Inflammatory macrophage treated with lipopolysaccharide for 1 hour (primary cell): ENCODE results near the gene AP4B1.

Experiments used
- DNase-seq, 2 donors: peaks; one replicate each; pipeline ENCODE4 v3.0.0-alpha.2; 2020 to 2022

Gene AP4B1

DNA sequence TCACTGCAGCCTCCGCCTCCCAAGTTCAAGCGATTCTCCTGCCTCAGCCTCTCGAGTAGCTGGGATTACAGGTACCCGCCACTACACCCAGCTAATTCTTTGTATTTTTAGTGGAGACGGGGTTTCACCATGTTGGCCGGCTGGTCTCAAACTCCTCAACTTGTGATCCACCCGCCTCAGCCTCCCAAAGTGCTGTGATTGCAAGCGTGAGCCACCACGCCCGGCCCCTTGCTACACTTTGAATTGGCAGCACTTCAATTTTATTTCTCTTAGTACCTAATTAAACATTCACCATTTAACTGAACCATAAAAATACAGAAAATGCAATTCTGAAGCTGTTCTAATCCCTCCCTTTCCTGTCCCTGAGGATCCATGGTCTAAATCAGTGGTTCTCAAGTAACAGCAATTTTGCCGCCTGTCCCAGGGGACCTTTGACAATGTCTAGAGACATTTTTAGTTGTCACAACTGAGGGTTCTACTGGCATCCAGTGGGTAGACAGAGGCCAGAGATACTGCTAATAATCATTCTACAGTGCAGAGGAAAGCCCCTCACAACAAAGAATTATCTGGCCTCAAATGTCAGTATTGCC is 12.9 kb downstream of the AP4B1 start:
- DNase-seq: no peak

DNA sequence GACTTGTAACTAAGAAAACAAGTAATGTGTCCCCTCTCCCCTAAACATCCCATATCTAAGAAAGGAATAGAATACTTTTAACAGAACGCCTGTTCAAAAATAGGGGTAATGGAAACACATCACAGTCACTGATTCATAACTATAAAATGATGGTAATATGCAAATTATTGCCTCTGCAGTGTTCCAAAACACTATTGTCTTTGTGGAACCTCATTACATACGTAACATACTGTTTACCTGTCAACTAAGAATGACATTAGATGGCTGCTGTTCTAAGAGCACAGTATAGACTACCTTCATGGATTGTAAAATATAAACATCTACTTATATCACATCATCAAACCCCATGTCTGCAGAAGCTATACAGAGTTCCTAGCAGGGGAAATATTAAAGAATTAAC is 13.8 kb downstream of the AP4B1 start:
- DNase-seq: no peak

DNA sequence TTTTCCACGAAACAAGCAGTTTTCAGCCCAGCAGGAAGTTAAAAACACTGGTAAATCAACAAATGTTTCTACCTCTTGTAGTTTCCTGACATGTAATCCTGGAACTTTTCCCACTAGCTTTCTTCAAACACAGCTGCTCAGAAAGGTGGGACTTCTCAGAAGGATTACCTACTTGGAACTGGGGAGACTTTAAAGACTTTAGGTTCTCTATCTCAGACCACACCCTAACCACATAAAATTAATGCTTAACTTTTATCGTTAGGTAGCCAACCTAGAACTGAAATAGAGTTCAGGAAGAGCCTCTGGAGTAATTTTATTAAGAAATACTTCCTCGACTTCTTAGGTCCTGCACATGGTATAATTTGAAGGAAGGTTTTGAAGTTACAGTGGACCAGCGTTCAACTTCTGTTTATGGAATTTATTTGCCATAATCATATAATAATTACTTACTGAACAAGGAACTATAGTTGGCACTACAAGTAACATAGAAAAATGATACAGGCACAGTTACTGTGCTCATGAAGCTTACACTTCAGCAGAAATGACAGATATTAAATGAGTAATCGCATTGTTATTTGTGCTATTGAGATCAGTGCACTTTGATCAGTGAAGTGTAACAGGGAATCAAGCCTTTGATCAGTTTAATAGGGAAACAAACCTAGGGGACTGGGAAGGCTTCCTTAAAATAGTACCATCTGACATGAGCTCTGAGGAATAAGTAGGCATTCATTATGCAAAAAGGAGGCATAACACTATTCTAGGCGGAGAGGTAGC is 17.0 kb downstream of the AP4B1 start, which contains the start of gene BCL2L15:
Gene BCL2L15, minus strand, starts transcription at position 180 of the 774 bp plus-strand sequence. CDS start 206 bp downstream, outside the sequence.
- DNase-seq: no peak

DNA sequence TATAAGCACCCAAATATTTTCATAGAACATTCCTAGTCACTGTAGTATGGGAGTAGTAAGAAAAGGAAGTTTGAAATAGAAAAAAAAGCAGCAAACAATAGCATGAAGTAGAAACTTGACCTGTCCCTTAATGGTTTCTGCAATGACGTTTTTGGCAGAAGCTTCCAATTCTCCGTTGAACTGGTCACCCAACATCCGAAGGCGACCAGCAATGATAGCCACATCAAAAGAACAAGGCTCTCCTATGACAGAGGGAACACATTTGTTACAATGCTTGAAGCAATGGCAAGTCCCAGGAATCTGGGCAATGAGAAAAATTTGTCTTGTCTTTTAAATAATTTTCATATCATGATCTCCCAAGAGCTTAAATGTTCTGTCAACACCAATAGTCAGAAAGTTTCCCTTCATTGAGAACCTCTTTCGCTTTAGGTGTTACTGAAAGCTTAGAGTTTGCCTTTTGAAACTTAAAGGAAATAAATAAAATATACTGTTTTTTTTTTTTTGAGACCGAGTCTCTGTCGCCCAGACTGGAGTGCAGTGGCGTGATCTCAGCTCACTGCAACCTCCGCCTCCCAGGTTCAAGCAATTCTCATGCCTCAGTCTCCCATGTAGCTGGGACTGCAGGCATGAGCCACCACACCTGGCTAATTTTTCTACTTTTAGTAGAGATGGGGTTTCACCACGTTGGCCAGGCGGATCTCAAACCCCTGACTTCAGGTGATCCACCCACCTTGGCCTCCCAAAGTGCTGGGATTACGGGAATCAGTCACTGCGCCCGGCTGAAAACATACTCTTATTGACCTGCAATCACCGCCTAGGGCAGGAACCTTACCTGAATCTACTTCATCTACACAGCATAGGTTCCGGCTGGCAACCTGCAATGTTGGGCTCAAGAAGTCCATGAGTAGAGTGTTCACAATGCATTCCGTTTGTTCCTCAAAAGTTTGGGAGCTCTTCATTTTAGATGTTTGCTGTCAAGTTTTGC is 17.9 kb downstream of the AP4B1 start:
- no peak for DNase-seq

DNA sequence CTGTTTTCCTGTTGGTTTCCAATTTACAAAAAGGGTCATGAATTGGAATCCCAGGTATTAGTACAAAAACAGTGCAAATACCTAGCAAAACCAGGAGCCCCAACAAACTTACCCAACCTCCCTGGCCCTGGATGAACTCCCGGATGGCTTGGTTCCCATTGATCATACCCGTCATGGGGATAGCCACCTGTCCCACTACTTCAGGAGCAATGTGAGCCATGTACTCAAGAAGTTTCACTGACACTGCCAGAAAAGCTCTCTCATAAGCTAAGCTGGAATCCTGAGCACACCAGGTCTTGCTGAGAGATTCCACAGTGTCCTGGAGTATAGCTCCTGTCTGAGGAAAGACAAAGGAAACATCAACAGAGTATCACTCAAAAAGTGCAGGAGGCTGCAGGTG is 22.9 kb downstream of the AP4B1 start:
- DNase-seq: no peak

DNA sequence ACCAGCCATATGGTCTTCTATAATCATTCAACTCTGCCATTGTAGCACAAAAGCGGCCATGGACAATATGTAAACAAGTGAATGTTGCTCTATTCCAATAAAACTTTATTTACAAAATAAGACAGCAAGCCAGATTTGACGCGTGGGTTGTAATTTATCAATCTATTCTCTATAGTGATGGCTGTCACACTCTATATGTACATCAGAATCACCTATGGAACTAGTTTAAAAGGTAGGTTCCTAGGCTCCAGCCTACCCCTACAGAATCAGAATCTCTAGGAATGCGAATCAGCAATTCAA is 24.9 kb downstream of the AP4B1 start:
- DNase-seq: no peak

DNA sequence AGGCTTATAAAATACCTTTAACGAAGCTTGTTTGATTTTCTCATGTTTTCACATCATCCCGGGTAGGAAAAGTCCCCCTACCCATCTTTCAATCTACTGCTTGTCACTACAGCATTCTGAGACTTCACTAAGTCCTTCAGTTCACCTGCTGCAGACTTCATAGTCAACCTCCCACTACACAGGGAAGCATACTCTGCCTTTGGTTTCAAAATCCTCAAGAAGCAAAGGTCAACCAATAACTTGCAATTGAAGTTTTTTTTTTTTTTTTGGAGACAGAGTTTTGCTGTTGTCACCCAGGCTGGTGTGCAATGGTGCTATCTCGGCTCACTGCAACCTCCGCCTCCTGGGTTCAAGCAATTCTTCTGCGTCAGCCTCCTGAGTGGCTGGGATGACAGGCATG is 28.4 kb downstream of the AP4B1 start:
- DNase-seq: no peak

DNA sequence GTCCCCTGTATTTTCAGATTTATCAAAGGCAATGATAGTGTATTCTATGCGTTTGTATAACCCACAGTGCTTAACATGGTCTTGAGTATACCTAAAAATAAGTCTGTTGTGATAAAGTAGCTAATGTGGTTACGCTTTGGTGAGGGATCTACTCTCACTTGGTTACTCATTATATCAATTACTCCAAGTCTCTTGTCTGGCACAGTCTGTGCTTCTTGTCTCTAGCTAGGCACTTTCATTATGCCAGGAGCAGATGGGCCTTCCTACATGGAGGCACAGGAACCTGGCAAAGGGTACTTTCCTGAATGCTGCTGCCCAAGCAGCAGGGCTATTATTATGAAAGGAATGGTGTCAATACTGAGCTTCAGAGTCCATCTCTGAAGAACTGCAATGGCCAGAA is 28.9 kb downstream of the AP4B1 start:
- no peak for DNase-seq

DNA sequence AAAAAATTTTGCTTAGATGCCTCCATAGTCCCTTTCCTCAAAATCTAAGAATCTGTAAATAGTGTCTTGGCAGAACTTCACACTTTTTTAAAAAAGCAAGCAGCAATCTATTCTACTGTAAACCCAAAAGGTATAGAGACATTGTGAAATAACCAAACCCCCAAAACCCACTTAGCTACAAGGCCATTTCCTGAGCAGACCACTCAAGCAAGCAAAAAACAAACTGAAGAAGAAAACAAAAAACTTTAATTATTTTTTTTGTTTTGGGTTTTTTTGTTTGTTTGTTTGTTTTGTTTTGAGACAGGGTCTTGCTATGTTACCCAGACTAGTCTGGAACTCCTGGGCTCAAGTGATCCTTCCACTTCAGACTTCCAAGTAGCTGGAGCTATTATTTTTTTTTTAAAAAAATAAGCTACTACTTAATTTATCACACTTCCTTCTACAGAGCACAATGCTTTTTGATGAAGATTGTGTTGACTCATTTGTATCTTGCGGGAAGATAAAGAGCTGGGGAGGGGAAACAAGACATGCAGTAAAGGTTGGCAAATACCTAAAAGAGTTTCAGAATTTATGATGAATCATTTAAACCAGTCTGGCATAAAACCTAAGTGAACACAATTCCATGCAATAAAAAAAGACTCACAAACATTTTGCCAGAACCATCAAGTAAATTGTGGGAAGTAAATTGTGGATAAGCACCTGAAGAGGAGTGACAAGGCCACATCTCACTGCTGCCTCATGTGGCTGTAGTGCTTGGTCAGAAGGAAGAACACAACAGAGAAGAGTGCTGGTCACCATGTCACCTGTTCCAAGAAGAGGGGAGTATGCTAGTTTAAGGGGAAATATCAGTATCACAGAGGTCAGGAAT is 30.4 kb downstream of the AP4B1 start:
- peak in 1 of 2 donors; percentile 37 for DNase-seq

DNA sequence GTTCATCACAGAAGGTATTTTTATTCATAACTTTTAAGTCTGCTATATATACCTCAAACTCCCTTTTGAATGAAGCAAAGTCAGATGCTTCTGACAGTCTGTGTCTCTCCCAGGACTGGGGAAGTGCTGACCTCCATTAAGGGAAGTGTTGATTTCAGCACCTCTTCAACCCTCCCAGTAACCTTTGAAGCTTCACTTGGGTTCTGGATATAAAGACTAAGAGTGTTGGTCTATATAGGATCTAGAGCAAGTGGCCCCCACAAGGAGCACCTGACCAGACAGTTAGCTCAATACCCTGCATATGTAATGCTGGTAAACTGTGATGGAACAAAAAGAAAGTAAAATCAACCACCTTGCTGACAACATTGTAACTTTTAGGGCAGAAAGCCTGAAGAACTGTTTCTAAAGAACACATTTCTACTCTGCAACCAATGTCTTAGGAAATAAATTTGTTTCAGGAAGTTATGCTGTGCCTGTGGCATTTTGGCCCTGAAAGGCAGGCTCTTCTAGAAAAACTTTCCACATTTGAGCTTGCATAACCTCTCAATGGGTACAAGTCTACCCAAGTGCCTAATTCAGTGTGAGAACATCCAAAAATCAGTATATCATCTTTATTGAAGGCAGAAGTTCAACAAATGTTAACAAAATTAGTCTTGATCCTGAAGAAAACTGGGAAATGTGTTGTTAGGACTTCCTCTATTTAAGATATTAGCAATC is 32.2 kb downstream of the AP4B1 start:
- peak; percentile 72 to 80 for DNase-seq

DNA sequence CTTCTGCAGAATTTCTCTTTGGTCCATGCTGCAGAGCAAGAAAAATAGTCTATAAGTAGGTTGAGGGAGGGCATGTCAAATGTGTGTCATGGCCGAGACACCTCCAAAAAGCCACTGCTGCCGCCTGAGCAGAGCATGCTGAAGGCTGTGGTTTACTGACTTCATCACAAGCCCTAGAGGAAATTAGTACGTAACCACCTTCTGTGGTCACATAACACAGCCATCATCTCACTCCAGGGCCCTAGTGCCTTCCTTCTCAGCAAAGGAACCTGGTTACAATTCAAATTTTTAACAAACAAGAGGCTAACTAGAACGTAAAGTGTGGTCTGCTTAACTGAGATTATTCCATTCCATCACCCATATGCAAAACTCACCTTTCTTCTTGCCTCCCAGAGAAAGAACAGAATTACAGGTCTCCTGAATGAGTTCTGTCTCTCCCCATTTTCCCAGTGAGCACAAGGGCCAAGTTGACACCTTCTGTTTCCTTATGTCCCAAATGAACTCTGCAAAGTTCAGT is 32.9 kb downstream of the AP4B1 start, which contains the start of gene PTPN22:
Gene PTPN22, minus strand, starts transcription at position 116 of the 517 bp plus-strand sequence.
- peak; percentile 63 to 81 for DNase-seq

DNA sequence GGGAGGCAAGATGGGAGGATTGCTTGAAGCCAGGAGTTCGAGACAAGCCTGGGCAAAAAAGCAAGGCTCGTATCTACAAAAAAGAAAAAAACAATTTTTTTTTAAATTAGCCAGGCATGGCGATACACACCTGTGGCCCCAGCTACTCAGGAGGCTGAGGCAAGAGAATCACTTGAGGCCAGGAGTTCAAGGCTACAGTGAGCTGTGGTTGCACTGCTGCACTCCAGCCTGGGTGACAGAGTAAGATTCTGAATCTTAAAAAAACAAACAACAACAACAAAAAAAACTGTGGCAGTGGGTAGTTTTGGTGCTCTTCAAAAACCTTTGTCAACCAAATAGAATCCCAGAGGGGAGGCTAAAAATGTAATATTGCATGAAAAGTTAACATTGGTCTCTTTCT is 33.8 kb downstream of the AP4B1 start:
- no peak for DNase-seq

DNA sequence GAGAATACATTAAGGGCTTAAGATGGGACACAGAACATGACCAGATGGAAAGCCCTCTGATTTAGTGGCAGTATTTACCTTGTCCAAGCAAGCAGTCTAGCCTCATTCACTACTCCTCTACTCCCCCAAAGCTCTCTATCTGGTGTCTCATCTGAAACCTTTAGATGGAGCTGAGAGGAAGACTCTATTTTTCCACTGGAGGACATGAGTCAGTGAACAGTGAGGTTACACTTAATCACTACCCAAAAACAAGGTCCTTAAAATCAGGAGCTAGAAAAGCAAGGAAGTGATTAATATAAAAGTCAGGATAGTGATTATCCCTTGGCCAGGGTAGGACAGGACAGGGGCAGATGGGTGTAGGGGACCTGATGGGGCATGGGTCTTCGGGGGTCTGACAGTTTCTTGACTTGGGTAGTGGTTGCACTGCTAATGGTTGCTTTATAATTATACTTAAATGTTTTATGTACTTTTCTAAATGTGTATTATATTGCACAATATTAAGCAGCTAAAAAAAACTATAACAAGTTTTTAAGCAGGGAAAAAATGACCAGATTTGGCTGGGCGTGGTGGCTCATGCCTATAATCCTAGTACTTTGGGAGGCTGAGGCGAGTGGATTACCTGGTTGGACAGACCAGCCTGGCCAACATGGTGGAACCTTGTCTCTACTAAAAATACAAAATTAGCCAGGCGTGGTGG is 36.1 kb downstream of the AP4B1 start:
- DNase-seq: no peak

DNA sequence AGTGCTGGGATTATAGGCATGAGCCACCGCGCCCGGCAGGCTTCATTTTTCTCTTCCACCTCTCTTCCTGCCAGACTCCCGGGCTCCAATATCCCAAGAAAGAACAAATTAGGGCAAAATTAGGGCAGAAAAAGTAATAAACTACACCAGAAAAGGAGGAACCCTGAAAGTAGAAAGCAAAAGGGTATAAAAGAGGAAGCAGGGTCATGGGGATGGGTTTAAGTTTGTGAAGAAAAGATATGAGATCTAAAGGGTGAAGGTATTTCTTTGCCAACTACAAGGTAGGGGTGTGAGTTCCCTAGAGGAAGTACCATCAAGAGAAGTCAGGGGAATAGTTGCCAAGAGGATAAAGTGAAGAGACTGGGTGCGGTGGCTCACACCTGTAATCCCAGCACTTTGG is 43.0 kb downstream of the AP4B1 start:
- no peak for DNase-seq

DNA sequence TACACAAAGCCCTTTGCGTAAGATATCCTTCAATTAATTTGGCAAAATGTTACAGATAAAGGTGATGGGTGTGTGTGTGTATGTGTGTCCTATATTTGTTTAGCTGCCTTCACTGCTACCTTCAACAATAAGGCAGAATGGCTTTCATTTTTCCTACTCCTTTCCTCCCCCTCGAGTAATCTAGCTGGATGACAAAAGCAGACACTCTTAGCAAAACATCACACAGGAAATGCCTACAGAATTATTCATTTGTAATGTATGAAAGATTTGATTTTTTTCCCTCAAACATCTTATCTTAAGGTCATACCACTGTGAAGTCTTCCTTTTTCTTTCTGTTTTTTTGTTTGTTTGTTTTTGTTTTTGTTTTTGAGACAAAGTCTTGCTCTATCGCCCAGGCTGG is 43.7 kb downstream of the AP4B1 start:
- no peak for DNase-seq

DNA sequence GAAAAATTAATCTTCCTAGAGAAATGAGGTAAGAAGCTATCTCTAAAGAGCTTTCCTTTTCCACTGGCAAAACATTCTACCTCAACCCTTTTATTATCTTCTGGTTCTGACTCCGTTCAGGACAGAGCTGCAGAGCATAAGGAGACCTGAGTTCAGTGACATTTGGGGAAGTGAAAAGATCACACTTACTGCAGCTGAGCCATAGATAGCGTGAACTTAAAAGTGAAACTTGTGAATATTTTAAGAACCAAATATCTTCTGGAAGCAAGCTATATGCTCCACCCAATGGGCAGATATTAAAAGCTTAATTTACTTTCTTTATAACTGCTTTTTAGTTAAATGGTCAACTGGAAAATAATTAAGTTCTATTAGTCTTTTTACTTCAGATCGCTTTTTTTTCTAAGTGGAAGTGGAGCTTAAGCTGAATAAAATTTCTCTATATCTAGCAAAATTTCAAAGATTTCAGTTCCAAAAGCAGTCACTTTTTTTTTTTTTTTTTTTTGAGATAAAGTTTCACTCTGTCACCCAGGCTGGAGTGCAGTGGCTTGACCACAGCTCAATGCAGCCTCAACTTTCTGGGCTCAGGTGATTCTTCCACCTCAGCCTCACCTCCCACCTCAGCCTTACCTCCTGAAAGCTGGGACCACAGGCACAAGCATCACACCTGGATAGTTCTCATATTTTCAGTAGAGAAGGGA is 45.0 kb downstream of the AP4B1 start:
- DNase-seq: peak; percentile 46 to 55

DNA sequence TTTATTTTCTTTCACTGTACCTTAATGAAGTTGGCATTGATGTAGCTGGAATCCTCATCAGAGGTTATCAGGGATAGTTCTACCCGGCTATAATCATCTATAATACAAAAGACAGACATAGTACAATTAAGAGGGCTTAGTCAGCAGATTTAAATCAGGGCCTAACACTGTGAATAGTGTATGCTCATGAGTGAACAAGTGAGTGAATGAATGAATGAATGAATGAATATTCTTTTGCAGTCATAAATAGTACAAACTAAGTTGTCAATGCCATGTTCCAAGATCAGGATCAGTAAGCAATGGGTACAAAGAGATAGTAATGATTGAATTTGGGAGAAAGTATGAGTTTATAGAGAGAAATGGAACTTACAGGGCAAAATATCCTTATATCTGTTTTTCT is 45.6 kb downstream of the AP4B1 start:
- no peak for DNase-seq

DNA sequence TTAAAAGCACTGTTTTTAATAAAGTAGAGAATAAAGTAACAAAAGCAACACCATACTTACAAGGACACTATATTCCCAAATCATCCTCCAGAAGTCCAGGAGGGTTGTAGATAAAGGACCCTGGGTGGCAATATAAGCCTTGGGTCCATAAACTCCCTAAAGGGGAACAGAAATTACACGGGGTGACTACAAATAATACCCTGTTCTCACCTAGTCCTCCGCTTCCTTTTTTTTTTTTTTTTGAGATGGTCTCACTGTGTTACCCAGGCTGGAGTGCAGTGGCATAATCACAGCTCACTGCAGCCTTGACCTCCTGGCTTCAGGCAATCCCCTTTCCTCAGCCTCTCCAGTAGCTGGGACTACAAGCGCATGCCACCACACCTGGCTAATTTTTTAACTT is 46.2 kb downstream of the AP4B1 start:
- DNase-seq: no peak

DNA sequence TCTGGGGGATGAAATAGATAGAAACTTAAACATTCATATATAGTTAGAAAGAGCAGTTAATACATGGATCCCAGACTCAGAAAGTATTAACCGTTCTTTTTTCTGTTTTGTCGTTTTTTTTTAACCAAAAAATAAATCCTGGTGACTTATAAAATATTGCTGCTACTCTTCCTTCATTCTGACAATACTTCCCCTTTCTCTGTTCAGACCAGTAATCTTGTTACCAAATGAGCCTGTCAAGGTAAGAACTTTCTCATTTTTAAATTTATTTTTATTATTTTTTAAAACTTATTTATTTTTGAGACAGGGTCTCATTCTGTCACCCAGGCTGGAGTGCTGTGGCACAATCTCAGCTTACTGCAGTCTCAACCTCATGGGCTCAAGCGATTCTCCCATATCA is 46.8 kb downstream of the AP4B1 start:
- DNase-seq: no peak

DNA sequence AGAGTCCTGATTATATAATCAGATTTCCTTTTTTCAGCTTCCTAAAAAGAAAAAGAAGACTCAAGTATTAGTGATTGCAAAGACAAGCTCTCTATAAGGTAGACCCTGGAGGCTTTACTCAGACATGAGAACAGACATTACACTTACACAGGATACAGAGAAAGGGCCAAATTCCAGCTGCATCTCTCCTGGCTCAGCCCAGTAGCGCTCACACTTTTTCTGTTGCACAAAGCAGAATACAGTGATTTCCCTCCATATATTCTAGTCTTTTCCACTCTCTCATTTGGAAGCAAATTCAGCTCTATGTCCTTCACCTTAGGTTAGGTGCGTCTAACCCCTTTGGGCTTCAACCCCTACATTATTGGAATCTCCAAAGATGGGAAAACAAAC is 48.2 kb downstream of the AP4B1 start:
- no peak for DNase-seq
